RCC 7860 (cell line): ENCODE measurements around the gene TSSC4.

Experiments
- DNase-seq: peaks from one replicate; pipeline ENCODE4 v3.0.0-alpha.2; 2015; ENCODE audit warnings: low spot score
- FAIRE-seq: peaks from 2 replicates; lab custom pipeline; 2012; peaks lifted over from hg19 to GRCh38; lab: Jason Lieb, UNC

The TSSC4 gene

DNA sequence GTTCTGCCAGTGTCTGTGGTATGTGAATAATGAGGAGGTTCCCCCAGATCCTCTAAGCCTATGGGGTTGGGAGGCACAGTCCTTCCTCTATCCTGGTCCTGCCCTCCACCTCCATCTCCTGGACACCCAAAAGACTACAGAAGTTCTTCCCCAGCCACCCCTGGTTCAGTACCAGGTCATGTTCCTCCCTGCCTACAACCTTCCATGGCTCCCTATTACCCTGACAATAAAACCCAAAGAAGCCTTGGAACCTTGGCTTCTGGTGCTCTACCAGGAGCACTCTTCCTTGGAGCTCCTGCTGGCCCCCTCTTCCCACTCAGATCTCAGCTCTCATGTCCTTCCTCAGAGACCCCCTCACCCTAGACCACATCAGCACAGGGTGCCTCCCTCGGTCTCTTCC lies 30.8 kb downstream of the TSSC4 start:
- FAIRE-seq (no peak), DNase-seq (no peak)

DNA sequence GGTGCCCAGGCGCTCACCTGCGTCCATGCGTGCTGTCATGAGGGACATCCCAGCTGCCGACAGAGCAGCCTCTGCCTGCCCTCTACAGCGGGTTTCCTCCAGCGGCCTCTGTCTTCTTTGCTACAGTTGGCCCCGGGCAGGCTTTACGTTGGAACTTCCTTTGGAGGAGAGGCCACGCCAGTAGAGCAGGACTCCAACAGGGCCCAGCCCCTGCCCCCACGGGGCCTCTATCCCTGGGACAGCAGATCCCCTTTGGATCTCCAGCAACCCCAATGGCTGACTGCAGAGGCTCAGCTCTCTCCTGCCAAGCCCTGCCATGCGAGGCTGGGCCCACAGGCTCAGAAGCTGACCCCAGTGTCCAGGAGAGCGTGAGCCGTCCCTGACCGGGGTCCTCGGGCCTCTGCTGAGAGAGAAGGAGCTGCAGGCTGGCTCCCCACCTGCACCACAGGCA lies 31.6 kb downstream of the TSSC4 start:
- DNase-seq (no peak), FAIRE-seq (no peak)

DNA sequence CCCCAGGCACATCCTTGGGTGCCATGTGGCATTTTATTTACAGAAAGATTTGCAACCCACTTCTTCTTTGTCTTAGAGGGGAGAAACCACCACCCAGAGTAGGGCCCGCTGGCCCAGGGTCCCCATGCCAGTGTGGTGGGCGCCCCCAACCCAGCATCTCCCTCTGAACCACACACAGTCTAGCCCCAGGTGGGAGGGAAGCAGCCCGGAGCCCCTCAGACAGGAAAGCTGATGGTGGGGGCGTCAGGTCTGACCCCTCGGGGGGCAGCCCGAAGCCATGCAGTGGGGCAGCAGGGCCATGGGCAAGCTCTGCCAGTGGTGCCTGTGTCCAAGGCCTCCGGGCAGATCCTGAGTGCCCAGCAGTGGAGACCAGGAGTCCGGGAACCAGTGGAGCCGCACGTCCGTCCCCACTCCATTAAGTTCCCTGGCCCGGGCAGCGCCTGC lies 32.1 kb downstream of the TSSC4 start:
- no peak for FAIRE-seq
- DNase-seq = no peak

- DNase-seq = no peak
- no peak for FAIRE-seq
These were observed 32.8 kb downstream of the TSSC4 start for GRCh38 chr11:2433106-2433925.

DNA sequence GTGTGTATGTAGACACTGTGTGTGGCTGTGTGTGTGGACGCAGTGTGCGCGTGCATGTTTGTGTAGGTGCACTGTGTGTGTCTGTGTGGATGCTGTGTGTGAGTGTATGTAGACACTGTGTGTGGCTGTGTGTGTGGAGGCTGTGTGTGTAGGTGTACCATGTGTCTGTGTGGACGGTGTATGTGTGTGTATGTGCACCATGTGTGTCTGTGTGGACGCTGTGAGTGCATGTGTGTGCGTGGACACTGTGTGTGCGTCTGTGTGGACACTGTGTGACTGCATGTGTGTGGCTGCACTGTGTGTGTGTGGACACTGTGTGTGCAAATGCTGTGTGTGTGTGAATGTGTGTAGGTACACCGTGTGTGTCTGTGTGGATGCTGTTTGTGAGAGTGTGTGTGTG lies 33.5 kb downstream of the TSSC4 start:
- FAIRE-seq (no peak), DNase-seq (no peak)

GRCh38 chr11:2434506-2435255 lies 34.1 kb downstream of the TSSC4 start:
- no peak for DNase-seq
- FAIRE-seq = no peak

DNA sequence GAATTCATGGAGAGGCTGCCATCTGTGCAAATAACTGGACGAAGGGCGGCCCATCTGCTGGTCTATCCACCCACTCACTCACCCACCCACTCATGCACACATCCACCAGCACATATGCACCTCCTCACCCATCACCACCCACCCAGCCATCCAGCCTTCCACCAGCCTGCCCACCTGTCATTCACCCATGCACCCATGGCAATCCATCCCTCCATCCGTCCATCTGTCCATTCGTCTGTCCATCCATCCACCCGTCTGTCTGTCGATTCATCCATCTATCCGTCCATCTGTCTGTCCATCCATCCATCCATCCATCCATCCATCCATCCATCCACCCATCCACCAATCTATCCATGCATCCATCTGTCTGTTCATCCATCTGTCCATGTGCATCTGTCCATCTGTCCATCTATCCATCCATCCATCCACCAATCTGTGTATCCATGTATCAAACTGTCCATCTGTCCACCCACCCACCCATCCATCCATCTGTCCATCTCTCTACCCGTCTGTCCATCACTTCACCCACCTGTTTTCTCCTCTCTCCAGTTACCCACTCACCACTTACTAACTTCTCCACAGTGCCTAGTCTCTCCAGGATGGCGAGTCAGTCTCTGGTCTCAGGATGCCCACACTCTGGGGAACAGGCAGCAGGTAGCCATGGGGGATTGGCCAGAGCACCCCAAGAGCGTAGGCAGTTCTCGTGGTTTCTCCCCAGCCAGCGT lies 34.9 kb downstream of the TSSC4 start:
- FAIRE-seq (no peak), DNase-seq (no peak)

DNA sequence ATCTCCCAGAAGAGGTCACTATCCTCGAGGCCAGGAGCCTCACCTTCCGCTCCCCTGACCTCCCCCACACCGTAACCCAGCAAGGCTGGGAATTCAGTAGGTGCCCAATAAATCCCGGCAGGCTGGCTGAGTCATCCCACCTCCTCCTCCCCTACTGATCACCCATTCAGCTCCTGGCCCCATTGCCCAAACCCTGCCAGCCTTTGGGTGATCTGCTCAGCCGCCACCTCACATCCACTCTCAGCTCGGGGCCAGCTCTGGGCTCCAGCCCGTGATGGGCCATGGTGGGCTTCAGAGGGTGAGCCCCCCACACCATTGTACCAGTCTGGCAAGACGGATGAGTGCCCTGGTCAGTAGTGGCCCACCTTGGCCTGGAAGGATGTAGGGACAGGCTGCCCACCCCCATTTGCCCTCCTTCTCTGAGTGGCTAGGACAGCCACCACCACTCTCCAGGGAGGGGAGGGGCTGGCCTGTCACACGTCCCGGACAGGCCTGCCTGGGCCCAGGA lies 35.5 kb downstream of the TSSC4 start:
- DNase-seq (no peak), FAIRE-seq (no peak)

DNA sequence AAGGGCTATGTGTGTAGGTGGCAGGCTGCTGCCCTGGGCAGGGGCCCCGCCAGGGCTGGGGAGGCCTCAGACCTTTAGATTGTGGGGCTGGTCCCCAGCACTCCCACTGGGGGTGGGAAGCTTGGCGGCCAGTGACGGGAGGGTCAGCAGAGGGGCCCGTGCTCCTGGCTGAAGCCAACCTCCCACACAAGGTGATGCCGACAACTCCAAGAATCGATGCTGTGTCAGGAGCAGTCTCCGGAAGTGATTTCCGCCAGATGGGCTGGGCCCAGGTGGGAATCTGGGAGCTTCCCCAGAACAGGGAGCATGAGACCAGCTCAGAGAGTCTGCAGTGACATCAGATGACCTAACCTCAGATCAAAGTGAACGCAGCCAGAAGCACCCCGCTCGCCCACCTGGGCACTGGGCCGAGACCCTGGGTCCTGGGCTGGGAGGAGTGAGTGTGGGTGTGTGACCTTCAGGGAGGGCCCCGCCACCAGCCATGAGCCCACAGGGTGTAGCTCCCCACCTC lies 36.0 kb downstream of the TSSC4 start:
- no peak for FAIRE-seq

DNA sequence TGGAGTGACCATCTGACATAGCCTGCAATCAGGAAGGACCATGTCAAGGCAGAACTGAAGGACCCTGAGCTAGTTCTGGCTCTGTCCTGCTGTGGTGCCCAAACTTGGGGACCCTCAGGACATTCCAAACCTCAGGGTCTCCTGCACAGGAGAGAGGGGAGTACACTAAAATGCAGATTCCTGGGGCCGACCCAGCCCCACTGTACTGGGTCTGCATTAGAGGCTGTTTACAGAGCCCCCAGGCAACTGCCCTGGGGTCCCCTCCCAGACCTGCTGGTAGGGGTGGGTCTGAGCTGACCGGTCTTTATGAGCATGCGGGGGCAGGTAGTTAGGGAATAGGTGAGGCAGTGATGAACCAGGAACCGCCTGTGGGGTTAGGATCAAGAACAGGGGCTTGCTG lies 37.0 kb downstream of the TSSC4 start:
- DNase-seq = no peak
- no peak for FAIRE-seq

More for the DNA sequence above, 36.0 kb downstream of the TSSC4 start:
- DNase-seq = no peak

GRCh38 chr11:2439820-2440219 lies 39.3 kb downstream of the TSSC4 start:
- DNase-seq (no peak), FAIRE-seq (no peak)

- no peak for FAIRE-seq
- DNase-seq = no peak
These were observed 40.1 kb downstream of the TSSC4 start for GRCh38 chr11:2440646-2441045.

DNA sequence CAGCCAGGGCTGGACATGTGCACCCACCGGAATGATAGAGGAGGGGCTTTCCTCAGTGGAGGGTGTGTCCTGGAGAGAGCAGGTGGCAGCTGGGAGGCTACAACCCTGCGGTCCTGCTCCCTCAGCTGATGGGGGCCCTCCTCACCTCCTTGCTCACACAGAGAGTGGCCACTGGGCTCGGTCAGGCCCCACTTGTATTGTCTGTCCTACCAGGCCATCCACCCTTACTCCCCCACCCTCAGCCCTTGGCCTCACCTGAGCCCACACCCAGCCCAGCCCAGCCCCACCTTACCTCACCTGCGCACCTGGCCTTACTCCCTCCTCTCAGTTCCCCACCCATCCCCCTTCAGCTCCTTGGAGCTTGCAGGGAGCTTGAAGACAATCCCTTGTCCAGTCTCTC lies 40.6 kb downstream of the TSSC4 start:
- DNase-seq = no peak
- FAIRE-seq = no peak

DNA sequence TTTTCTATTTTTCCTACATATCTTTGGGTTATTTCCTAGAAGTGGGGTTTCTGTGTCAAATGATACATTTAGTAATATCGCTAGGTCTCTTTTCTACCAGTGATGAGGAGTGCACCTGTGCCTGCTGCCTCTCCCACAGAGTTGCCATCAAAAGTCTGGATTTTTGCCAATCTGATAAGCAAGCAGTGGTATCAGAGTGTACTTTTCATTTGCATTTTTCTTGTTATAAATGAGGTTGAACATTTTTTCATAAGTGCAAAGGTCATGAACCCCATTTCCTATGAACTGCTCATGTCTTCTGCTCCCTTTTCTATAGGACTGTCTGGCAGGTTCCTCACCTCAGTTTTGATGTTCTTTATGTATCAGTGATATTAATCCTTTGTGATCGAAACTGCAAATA lies 42.0 kb downstream of the TSSC4 start:
- FAIRE-seq (no peak), DNase-seq (no peak)

- no peak for FAIRE-seq
These were observed 42.9 kb downstream of the TSSC4 start for GRCh38 chr11:2443406-2443805.

GRCh38 chr11:2443881-2444820 lies 43.6 kb downstream of the TSSC4 start, which contains the start of gene TRPM5:
TRPM5 (minus strand) TSS chr11:2444514; CDS start chr11:2423036, 21,478 bp downstream.
- DNase-seq = no peak
- FAIRE-seq = no peak

More at GRCh38 chr11:2443406-2443805, 42.9 kb downstream of the TSSC4 start:
- DNase-seq = no peak

- FAIRE-seq (no peak), DNase-seq (no peak)
These were observed 44.5 kb downstream of the TSSC4 start, which contains the start of gene KCNQ1 for GRCh38 chr11:2444821-2445745. KCNQ1 (plus strand) TSS chr11:2445008; CDS start chr11:2445099, 91 bp downstream.

- no peak for DNase-seq
- no peak for FAIRE-seq
These were observed 45.4 kb downstream of the TSSC4 start for GRCh38 chr11:2445746-2446551.
